Tibial nerve (tissue), 4 donors: ENCODE data around the gene CACHD1. TPM values are rescaled to one million over a fixed set of nuclear protein-coding genes. Genes with fewer than 3 reads are reported as not detected.

Experiments used
- DNase-seq, 2 donors: peaks; one replicate each; pipeline ENCODE4 v3.0.0-alpha.2; 2019; ENCODE audit warnings: low spot score in 2 of 2
- H3K27ac ChIP-seq, 4 donors: fragments of 200-600 bp; sonication (generic) in 3 of 4; one replicate each; pipeline ENCODE4 v1.5.1; 2017 to 2019; ENCODE audit warnings: mild to moderate bottlenecking in 1 of 4
- H3K27me3 ChIP-seq, 2 donors: fragments of 200-600 bp; sonication (generic) in 1 of 2; one replicate each; pipeline versions ENCODE4 v1.5.1 to v1.6.0; 2017 to 2019
- H3K36me3 ChIP-seq, 3 donors: fragments of 200-600 bp; sonication (generic); one replicate each; pipeline ENCODE4 v1.5.1; 2018 to 2019
- H3K4me1 ChIP-seq, 4 donors: fragments of 200-600 bp; sonication (generic) in 3 of 4; one replicate each; pipeline ENCODE4 v1.5.1; 2017 to 2019
- H3K4me3 ChIP-seq, 4 donors: fragments of 200-600 bp; sonication (generic) in 3 of 4; one replicate each; pipeline ENCODE4 v1.5.1; 2017 to 2019; ENCODE audit warnings: mild to moderate bottlenecking in 1 of 4, moderate library complexity in 1 of 4
- H3K9me3 ChIP-seq, 4 donors: fragments of 200-600 bp; sonication (generic) in 3 of 4; one replicate each; pipeline ENCODE4 v1.5.1; 2017 to 2019
- CTCF ChIP-seq, 5 experiments: fragments of 200-600 bp in 3 of 5; fragments of 450-650 bp in 2 of 5; sonication (generic) in 3 of 5; IDR thresholded peaks; one replicate each; pipeline ENCODE4 v1.5.1; 2016 to 2019; ENCODE audit warnings: antibody characterized with exemption in 5 of 5, mild to moderate bottlenecking in 3 of 5, moderate library complexity in 2 of 5
- EP300 ChIP-seq, 2 donors: sonication (generic); formaldehyde crosslinking; IDR thresholded peaks; one replicate each; pipeline ENCODE4 v1.6.1; 2017; ENCODE audit warnings: antibody characterized with exemption in 2 of 2, mild to moderate bottlenecking in 1 of 2
- POLR2A ChIP-seq, 2 donors: fragments of 450-650 bp; IDR thresholded peaks; one replicate each; pipeline ENCODE4 v1.6.1; 2017; ENCODE audit warnings: antibody characterized with exemption in 2 of 2, mild to moderate bottlenecking in 2 of 2, moderate library complexity in 2 of 2
- WGBS, 2 donors: methylation state at CpG; one replicate each; pipeline ENCODE4 v1.1.5; 2018; 5-methylcytosine and 5-hydroxymethylcytosine counted together
- total RNA-seq, 4 donors: library from RNA; depleted of rRNA; stranded (reverse); fragments of >200 nt; gene quantifications; one replicate each; pipeline ENCODE4 v1.1.0, GENCODE V29; 2016

The CACHD1 gene
- total RNA-seq, 4 donors from 2014 or later: 7.4 to 15.9 (median 10.0) TPM

DNA sequence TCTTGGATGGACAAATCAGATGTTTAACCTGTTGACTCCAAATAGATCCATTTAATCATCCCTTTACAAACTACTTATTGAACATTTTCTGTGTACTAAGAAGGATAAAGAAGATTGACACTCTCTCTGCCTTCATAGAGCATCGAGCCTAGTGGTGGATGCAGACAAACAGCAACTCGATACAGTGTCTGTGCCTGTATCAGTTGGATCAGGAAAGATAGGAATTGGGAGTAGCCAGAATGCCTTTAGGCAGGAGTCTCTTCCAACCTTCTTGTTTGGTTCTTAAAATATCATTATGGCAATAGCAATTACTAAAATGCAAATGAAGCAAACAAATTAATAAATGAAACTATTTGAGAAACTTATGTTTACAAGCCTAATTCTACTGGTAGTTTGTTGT is 185.9 kb downstream of the CACHD1 start:
- DNase-seq: no peak
- H3K4me1 ChIP-seq: no peaks in the 10 kb centered on the region
- WGBS, 2 donors: 78 to 82% methylated on average over 2 of the region's 2 CpGs
- H3K27me3 ChIP-seq: no peaks in the 10 kb centered on the region
- TF ChIP-seq POLR2A (IDR thresholded peaks at IDR 0.05): no peak
- TF ChIP-seq EP300 (IDR thresholded peaks at IDR 0.05): no peak
- TF ChIP-seq CTCF (IDR thresholded peaks at IDR 0.05): no peak
- no peak overlapping the region for H3K4me3 ChIP-seq
- no peak overlapping the region for H3K27ac ChIP-seq
- H3K9me3 ChIP-seq: no peaks in the 10 kb centered on the region
- no peaks in the 10 kb centered on the region for H3K36me3 ChIP-seq

DNA sequence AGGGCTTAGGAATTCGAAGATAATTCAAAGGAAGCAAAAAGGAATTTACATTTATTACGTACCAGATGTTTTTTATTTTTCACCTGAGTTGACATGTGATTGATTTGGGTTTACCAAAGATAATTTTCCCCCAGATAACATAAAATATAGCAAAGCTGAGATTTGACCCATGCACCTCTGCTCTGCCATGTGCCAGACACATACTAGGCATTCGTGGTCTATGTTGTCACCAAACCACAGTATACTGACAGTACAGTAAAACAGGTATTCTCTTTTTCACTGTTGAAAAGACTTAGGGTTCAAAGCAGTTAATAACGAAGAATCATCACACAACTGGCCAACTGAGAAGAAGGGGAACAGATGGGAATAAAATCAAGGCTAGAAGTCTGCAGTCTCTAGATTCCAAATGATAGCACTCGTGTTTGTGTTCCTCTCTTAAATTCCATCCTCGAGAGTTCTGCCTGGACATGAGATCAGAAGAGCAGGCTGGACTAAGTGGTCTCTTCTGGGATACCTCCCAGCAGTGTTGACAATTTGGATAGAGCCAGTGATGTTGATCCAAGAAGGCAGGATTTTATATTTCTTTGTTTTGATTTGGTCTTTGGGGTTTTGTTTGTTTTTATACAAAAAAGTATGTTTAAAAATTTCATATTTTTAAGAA is 189.7 kb downstream of the CACHD1 start:
- DNase-seq: no peak
- no peak overlapping the region for H3K4me3 ChIP-seq
- TF ChIP-seq POLR2A (IDR thresholded peaks at IDR 0.05) (no peak), CTCF (IDR thresholded peaks at IDR 0.05) (no peak), EP300 (IDR thresholded peaks at IDR 0.05) (no peak)
- 71 to 78% methylated on average over 6 of the region's 6 CpGs for WGBS, 2 donors
- no peaks in the 10 kb centered on the region for H3K27me3 ChIP-seq
- H3K36me3 ChIP-seq: peaks cover 0 to 4% (median 0%) of the 10 kb centered on the region in 3 donors
- H3K27ac ChIP-seq: no peak overlapping the region
- H3K9me3 ChIP-seq: no peaks in the 10 kb centered on the region
- H3K4me1 ChIP-seq: no peaks in the 10 kb centered on the region

DNA sequence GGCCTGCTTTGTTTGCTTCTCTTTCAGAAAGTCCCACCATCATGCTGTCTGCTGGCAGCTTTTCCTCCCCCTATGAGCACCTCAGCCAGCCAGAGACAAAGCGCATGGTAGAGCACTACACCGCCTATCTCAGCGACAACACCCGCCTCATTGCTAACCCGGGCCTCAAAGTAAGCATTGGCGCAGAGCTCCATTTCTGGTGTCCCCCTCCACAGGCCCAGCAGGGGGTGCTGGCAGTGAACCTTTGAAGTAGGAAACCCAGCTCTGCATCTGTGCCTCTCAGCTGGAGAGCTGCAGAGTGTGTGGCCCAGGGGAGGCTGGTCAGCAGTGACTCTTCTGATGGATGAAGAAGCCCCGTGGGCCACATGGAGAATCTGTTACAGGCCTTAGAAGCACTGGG is 193.7 kb downstream of the CACHD1 start:
- TF ChIP-seq POLR2A (IDR thresholded peaks at IDR 0.05) (no peak), CTCF (IDR thresholded peaks at IDR 0.05) (no peak), EP300 (IDR thresholded peaks at IDR 0.05) (no peak)
- no peaks in the 10 kb centered on the region for H3K4me1 ChIP-seq
- no peak overlapping the region for H3K27ac ChIP-seq
- 55 to 88% methylated on average over 1 to 7 of the region's 7 CpGs for WGBS, 2 donors
- no peaks in the 10 kb centered on the region for H3K9me3 ChIP-seq
- H3K4me3 ChIP-seq: no peak overlapping the region
- no peak for DNase-seq
- peaks cover 0 to 4% (median 0%) of the 10 kb centered on the region in 3 donors for H3K36me3 ChIP-seq
- peaks cover 0 to 2% of the 10 kb centered on the region in 2 donors for H3K27me3 ChIP-seq

GRCh38 chr1:64664299-64664698 is 194.4 kb downstream of the CACHD1 start:
- Histone ChIP-seq H3K4me3 (no peak overlapping the region), H3K9me3 (no peaks in the 10 kb centered on the region), H3K4me1 (no peaks in the 10 kb centered on the region), H3K27me3 (peaks cover 0 to 2% of the 10 kb centered on the region in 2 donors), H3K36me3 (peaks cover 0 to 4% (median 0%) of the 10 kb centered on the region in 3 donors), H3K27ac (no peak overlapping the region)
- DNase-seq: no peak
- WGBS, 2 donors: 50 to 65% methylated on average over 6 of the region's 6 CpGs
- TF ChIP-seq POLR2A (IDR thresholded peaks at IDR 0.05): no peak

DNA sequence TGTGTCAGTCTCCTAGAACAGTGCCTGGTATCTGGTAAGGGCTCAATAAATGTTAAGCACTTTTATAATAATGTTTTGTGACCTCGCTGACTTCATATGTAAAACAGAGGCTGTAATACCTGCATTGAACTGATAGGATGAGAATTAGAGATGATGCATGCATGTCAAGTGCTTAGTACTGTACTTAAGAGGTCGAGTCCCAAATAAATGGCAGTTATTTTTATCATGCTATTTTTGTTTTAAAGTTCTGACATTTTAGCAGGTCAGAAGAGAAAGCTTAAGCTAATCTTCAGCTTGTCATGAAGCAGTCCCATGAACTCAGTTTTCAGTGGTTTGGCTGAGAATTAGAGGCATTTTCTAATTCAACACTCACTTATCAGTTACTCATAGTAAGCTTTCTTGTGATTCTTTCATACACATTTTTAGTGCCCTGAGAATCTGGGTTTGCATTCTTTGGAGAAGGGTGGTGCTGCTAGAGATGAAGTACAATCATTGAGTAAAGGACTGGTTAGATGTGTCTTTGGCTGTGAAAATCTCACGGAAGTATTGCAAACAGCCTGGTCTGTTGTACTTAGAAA is 199.3 kb downstream of the CACHD1 start:
- DNase-seq: no peak
- no peaks in the 10 kb centered on the region for H3K9me3 ChIP-seq
- TF ChIP-seq POLR2A (IDR thresholded peaks at IDR 0.05) (no peak), EP300 (IDR thresholded peaks at IDR 0.05) (no peak), CTCF (IDR thresholded peaks at IDR 0.05) (no peak)
- no peak overlapping the region for H3K4me3 ChIP-seq
- no peaks in the 10 kb centered on the region for H3K4me1 ChIP-seq
- 83 to 85% methylated on average over 3 of the region's 3 CpGs for WGBS, 2 donors
- no peaks in the 10 kb centered on the region for H3K36me3 ChIP-seq
- no peak overlapping the region for H3K27ac ChIP-seq
- peaks cover 0 to 2% of the 10 kb centered on the region in 2 donors for H3K27me3 ChIP-seq
